GM18499 (cell line): ENCODE data around the gene APRT.
"Not testable (repeated sequence)": the region's sequence is repeated elsewhere in the genome, so short reads cannot be mapped to it uniquely, and the experiment has no call there.

Experiments
- ATAC-seq: cut with Tn5 transposase; IDR thresholded peaks from one replicate; pipeline ENCODE4 v1.9.1; 2021; ENCODE audit warnings: moderate number of reproducible peaks; ENCODE audit not compliant: insufficient read depth, unreplicated experiment

APRT gene

DNA sequence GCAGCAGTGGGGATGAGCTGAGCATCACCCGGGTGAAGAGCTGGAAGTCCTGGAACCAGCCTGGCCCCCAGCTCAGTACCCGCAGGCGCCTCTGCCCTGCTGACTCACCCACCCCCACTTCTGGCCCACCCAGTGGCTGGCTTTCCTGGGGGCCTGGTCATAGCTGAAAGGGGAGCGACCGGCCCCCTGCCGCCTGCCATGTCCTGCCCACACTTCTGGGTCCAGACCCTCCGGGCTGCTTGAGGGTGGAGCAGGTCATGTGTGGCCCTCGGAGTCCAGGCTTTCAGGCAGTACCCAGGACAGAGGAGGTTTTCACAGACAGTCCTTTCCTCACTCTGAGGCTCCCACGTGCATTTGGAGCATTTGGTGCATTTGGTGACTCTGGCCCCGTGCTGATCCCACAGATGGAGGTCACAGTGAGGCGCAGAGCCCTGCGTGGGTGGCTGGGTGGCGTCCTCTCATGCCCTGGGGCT, 19.6 kb downstream of the APRT start:
- no peak for ATAC-seq

GRCh38 chr16:88790312-88791211, 21.2 kb downstream of the APRT start:
- ATAC-seq: no peak

GRCh38 chr16:88789594-88789993, 22.1 kb downstream of the APRT start:
- ATAC-seq: no peak

DNA sequence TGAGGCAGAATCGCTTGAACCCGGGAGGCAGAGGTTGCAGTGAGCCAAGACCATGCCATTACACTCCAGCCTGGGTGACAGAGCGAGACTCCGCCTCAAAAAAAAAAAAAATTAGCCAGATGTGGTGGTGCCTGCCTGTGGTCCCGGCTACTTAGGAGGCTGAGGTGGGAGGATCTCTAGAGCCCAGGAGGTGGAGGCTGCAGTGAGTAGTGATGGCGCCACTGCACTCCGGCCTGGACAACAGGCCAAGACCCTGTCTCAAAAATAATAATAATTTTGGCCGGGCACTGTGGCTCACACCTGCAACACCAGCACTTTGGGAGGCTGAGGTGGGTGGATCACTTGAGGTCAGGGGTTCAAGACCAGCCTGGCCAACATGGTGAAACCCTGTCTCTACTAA, 23.0 kb downstream of the APRT start:
- not testable (repeated sequence) for ATAC-seq

DNA sequence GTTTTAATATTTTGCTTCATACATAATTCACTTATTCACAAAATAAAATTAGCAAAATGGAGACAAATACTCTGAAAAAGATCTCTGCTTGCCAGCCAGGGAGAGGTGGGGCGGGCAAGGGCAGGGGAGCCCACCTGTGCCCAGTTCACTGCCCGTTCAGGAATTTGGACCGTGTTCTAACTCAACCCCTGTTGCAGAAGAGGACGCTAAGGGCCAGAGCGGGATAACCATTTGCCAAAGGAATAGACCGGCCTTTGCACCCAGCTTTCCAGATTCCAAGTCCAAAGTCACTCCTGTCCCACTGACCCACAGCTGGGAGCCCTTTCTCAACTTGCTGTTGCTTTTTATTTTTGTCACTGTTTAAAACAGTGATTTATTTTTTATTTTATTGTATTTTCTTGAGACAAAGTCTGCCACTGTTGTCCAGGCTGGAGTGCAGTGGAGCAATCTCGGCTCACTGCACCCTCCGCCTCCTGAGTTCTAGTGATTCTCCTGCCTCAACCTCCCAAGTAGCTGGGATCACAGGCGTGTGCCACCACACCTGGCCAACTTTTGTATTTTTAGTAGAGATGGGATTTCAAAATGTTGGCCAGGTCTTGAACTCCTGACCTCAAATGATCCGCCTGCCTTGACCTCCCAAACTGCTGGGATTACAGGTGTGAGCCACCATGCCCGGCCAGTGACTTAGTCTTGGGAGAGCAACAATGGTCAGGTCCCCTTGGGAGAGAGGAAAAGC, 24.0 kb downstream of the APRT start:
- no peak for ATAC-seq

DNA sequence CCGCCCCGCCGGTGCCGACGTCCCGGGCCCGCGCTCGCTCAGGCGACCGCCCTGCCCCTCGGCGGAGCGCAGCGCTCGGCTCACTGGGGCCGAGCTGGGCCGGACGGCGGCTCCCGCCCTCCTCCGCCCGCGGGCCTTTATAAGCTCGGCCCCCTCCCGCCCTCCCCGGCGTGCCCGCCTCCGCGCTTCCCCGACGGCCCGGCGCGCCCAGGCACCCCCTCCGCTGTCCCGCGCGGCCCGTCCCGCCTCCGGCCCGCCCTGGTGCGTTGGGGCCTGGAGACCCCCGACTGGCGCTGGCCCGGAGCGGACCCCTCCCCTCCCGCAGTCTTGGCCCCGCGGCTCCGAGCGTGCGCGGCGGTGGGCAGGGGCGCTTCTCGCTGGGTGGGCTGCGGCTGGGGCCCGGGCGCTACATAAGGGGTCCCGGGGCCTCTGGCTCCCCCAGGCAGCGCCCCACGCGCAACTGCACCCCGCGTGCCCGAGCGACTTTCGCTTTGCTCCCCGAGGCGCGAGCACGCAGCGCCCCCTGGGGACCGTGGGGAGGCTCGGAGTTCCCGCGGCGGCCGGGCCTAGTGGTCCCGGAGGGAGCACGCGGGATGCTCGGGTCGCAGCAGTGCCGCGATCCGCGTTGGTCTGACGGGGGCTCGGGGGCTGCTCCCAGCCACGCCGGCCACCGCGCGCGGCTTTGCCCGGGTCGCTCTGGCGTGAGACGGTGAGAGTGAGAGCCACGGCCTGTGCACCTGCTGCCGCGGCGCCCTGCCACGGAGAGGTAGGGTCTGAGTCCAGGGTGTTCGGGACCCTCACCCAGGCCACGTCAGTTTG, 26.4 kb downstream of the APRT start, which contains the start of gene PIEZO1:
PIEZO1 (minus strand) TSS at position 115 of the 819 bp plus-strand sequence. CDS start 256 bp downstream, outside the sequence.
- no peak for ATAC-seq

DNA sequence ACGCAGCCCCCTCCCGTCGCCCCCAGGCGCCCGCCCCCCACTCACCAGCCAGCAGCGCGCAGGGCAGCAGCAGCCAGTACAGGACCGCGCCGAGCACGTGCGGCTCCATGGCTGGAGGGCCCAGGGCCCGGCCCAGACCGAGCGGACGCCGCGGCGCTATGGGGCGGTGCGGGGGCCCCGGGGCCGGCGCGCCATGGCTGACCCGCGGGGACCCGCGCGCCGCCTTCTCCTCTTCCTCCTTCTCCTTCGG, 26.9 kb downstream of the APRT start:
- no peak for ATAC-seq

DNA sequence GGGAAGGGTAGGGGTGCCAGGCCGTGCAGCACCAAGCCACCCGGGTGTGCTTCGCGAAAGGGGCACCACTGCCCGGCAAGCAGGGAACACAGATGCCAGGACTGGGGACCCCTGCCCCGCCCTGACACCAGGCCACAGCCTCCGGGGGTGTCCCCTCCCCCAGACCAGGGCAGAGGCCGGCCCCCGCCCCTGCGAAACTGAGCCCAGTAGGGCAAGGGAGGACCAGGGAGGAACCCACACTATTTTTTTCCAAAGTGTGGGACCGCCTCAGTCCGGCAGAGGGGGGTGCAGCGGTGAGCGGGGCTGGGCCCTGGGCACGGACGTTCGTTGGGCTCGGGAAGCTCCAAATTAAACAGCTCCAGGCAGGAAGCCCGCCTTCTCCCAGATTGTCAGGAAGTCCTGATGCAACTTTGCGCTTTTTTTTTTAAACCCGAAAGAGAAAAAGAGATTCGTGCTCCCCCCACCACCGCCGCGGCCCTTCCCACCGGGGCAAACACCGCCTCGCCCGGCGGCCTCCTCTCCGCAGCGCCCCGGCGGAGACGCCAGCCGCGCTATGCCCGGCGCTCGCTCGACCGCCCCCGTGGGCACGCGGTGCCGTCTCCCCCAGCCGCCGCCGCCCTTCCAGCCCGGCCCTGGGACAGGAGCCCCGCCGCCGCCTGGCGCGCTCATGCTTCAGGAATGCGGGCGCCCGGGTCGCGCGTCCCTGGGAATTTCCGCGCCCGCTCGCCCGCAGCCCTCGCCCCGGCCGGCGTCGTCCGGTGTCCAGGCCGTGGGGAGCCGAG, 27.5 kb downstream of the APRT start:
- ATAC-seq: no peak

- ATAC-seq: no peak
Observed at GRCh38 chr16:88783391-88784073, 28.2 kb downstream of the APRT start.

DNA sequence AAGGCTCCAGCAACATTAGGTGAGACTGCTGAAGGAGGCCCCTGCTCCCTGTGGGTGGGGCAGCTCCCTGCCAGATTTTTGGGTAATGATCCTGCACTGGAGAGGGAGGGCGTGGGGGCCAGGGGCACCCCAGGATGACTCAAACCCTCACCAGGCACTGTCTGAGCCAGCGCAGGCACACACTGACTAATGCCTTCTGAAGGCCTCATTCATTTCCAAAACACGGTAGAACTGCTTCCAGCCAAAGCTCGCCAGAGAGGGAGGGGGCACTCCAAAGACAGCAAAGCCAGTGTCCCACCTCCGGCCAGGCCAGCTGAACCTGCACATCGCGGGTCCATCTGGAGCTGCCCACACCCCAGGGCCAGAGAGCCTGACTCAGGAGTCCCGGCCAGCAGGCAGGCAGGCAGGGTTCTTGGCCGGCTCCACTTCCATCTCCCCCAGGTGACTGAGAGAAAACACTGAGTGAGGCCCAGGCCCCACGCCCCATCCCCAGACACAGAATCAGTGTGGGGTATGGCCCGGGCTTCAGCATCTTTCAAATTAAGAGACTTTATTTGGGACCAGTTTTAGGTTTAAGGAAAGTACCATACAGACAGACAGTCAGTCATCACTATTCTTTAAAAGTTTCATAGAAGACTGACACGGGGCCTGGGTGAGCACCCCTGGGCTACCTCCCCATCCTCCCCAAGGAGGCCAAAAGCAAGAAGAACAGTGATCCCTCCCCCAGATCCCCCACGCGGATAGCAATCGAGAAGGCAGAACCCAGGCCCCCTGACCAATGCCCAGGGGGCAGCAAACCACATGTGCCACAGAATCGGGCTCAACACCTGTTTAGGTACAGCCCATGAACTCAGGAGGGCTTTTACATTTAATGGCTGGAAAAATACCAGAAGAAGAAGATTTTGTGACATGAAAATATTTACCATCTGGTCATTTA, 29.0 kb downstream of the APRT start:
- no peak for ATAC-seq

- no peak for ATAC-seq
Observed at GRCh38 chr16:88781140-88782077, 30.3 kb downstream of the APRT start.

- no peak for ATAC-seq
Observed at GRCh38 chr16:88780142-88781062, 31.3 kb downstream of the APRT start.

- ATAC-seq: no peak
Observed at GRCh38 chr16:88779406-88780141, 32.2 kb downstream of the APRT start.

DNA sequence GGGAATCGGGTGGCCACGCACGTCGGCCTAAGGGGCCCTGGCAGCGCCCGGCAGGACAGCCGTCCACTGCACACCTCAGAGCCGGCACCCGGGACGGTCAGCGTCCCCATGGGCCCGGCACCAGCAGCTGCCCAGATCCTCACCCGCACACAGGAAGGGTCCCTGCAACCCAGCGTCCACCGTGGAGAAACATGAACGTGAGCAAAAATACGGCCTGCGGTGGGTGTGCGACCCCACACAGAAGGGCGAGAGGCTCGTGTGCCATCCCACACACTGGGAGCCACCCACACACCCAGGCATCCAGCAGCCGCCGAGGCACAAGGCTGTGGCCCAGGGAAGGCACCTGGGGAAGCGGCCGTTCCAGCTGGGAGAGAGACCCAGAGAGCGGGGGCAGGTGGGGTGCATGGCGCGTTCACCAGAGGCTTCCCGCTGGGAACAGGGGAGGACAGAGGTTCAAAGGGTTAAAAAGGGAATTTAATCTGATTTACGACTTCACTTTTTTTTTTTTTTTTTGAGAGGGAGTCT, 33.1 kb downstream of the APRT start:
- ATAC-seq: no peak

DNA sequence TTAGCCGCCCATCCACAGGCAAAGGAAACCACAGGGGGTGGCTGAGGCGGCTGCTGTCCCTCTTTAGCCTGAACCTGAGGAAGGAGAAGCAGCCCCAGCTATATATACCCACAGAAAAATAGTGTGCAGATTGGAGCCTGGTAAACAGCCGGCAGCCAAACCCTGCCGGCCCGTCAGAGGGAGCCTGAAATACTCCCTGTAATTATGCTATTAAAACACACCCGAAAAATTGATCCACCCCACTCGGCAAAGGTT, 33.5 kb downstream of the APRT start:
- ATAC-seq: no peak
